Inflammatory macrophage (primary cell): ENCODE results near the gene TUBGCP3.
A peak's percentile ranks its signal among the peaks of the same experiment; 100 is the strongest.
"Not testable (repeated sequence)": the region's sequence is repeated elsewhere in the genome, so short reads cannot be mapped to it uniquely, and the experiment has no call there.

Experiments used
- DNase-seq, 2 donors: peaks; one replicate each; pipeline ENCODE4 v3.0.0-alpha.2; 2020 to 2022

Gene TUBGCP3

DNA sequence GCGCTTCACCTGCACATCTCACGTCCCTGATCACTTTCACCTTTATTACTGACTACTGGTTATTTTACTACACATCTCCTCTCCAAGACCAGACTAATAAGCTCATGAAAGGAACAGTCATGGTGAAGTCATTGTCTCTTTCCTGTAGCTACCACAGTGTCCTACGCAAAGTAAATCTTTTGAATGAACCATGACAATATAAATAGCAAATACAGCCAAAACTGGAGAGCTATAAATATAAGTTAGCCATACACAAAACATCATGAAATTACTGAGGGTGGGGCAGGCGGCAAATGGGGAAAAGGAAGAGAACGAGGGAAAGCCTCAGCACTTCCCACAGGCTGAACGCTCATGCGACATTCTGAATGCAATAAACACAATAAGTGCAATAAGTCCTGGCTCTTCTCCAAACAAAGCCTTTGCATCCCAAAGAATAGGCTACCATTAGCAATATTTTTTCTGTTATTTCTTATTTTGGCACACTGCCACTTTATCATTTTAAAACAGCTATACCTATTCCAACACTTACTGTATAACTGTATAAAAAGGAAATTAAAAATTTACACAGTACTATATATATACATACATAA, 62.5 kb downstream of the TUBGCP3 start:
- no peak for DNase-seq

DNA sequence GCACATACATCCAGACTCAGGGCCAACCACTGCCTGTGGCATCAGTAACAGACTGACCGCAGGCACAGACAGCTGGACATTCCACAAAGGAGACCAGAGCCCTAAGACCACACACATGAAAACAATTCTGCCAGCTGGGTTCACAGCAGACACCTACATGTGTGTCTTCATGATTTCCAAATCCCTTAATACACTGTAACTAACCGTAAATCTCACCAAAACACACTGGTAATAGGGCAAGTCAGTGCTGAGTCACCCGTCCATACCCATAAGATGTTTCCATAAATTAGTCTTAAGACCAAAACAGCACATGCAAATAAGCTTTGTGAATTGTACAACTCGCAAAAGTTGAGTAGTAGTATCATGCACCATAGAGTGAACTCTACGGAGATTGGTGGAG, 65.4 kb downstream of the TUBGCP3 start:
- DNase-seq: no peak

DNA sequence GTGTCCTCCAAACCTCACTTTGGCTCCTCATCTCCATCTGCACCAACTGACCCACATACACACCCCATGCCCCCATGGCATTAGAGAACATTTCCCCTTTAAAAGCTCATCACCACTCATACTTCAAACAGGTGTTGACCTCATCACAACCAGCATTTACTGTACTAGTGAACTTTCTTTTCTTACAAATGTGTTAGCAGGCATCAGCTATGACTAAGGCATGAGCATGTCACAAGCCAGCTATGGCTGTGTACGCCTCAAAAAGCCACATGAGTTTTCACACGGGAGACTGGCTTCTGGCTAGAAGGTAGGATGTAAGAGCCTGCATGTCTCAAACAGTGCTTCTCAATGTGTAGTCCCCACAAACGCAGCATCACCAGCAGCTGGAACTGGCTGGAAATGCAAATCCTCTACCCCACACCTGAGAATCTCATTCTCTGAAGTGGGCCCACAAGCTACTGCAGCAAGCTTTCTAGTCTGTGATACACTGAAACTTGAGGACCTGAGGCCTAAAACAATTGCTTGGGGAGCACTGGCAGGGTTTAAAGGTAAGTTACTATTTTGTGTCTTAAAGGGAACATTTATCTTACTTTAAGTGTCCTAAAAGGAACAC, 66.8 kb downstream of the TUBGCP3 start:
- no peak for DNase-seq

DNA sequence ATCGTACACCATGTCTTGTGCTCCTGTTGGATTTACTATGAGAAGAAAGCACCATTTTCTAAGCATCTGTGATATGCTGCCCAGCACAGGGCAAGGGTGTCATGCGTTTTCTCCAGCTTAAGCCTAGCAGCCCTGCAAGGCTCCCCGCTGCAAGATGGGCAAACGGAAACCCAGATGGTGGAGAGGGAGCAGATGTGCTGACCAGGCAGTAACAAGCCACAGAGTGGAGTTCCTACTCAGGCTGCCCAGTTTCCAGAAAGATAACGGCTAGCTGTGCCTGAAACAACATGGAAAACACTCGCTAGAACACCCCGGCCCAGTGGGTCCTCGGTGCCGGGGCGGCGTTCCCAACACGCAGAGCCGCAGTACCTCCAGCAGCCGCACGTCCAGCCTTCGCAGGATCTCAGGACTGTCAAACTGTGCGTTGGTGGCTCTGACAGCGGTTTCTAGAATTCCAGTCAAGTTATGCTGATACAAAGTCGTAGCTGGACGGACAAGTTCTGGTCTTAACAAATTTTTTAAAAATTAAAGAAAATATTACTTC, 68.4 kb downstream of the TUBGCP3 start:
- DNase-seq: no peak

DNA sequence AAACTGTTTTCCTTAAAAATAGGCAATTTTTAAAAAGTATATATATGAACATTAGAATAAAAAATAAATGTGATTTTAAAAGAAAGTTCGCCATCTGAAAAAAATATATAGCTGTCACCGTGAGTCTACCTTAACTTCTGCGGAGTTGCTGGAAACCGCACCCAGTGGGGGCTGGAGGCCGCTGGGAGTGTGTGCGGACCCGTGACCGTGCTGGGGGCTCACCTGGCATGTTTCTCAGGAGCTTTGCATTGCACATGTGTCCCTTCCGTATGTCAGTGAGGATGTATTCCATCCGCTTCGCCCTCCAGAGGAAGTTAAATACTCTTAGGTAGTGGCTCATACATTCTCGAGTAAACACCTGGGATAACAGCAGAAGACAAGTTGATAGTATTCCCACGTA, 71.7 kb downstream of the TUBGCP3 start:
- DNase-seq: no peak

DNA sequence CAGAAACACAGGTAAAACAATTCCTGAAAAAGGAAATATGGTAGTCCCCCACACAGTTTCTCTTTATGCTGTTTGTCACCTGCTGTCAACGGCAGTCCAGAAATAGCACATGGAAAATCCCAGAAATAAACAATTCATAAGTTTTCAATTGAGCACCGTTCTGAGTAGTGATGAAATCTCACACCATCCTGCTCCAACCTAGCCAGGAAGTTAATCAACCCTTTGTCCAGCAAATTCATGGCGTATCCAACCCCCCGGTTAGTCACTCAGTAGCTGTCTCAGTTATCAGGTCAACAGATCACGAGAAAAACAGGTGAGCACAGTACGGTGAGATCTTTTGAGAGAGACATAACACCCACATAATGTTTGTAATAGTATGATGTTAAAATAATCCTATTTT, 74.2 kb downstream of the TUBGCP3 start:
- DNase-seq: no peak

DNA sequence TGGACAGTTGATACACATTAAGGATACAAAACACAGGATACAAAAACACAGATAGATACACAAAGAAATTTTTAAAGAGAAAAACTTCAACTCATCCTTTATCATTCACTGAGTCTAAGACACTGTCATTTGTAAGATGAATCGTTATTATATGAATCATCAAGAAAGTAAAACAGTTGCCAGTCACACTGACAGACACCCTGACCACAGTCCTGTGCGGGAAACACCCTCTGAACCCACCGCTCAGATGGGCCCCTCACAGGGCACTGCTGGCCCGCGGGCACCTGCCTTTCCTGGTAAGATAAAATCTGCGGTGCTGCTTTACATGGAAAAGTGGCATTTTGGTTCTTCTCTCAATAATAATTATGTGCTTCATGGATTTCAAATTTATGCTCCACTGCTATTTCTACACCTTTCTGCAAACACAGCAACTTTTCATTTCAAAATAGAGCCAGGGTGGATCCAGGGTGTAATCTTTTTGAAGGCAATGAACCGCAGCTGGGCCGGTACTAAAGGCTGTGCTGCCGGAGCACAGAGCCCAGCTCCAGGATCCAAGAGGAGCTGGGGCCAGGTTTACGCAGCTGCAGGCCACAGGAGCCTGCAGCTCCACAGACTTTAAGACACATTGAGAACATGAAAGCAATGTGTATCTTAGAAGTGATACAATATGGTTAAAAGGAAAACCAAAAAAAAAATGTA, 76.8 kb downstream of the TUBGCP3 start:
- no peak for DNase-seq

DNA sequence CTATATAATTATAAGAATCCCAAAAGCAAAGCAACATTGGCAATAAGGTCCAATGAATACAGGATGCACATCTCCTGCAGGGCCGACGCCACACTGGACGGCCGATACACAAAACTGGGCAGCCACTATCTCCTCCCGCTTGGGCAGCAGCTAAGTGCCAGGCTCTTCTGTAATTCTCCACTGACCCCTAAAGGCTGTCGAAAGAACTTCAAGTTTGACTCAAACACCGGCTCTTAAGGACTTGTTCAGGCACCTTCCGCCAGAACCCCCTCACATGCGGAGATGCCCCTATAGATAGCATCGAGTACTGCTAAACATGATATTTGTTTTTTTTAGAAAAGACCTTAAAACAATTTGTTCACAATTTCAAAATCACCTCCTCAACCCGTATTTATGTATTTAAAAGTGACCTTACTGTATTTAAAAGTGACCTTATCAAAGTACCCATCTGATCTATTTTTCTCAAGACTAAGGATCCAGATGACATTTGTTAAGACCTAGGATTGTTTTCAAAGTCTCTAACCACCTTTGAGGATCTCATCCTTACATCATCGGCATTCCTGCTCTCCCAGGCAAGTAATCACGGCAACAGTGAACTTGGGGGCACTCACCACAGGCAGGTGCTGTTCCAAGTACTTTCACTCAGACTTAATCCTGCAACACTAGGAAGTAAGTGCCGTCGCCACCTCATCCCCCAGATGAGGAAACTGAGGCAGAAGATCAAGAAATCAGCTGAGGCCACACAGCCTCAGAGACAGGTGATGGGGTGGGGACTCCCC, 77.8 kb downstream of the TUBGCP3 start:
- DNase-seq: peak; percentile 16 to 36

DNA sequence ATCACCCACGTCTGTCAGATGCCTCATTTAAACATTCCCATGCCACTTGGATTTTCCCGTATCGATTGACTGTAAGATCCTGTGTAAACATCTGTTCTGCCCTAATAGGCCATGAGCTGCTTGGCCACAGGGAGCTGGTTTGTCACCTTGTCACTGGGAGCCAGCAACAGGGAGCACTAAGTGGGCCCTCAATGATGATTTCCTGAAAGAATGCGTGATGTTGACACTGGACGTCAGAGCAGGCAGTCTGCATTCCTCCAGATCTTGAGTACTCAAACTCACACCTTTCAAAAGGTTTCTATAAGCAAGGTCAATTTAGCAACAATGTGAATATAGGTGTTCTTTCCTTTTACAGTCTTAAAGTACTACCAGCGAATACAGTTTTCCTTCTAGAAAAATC, 78.8 kb downstream of the TUBGCP3 start:
- DNase-seq: no peak

DNA sequence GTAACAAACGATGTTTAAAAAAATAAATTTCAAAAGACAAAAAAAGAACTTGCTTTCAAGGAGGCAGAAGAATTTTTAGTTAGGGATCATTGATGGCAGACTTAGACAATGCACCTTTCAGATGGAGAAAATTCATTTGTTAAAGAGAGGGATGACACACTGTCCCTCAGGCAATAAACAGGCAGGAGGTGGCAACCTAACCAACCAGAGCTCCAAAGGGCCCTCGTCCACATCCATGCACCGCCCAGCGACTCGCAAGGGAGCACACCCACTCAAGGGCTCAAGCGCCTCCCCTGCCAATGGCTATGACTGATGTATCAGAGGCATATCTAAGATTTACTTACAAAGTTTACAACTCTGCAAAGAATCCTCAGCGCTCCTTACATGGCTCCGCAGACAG, 81.9 kb downstream of the TUBGCP3 start:
- DNase-seq: no peak

DNA sequence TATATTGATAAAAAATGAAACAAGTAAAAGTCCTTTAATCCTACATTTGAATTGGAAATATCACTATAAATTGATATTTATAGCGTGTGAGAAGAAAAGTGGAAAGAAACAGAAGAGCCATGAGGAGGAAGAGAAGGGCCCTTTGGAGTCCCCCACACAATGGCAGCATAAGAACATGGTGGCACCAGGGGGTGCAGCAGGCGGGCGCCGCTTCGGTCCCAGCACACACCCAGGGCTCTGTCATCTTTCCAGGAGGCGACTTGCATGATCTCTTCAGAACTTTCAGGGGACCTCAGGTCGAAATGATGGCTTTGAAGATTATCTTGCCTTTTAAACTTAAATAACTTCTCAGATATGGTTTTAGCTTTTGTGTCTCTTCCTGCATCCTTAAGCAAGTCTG, 91.8 kb downstream of the TUBGCP3 start:
- no peak for DNase-seq

DNA sequence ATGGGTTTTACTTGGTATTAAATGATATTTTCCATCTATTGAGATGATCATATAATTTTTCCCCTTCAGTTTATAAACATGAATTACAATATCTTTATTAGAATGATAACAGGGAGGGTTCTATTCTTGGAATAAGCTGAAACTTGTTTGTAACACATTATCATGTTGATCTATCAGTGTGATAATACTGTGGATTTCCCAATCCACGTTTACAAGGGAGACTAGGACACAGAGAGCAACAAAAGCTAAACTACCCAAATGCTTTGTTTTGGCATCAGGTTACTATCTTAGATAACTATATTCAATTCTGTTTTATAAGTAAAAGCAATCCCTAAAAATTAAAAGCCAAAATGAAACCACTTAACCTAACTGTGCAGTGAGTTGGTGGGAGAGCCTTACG, 92.5 kb downstream of the TUBGCP3 start:
- no peak for DNase-seq

DNA sequence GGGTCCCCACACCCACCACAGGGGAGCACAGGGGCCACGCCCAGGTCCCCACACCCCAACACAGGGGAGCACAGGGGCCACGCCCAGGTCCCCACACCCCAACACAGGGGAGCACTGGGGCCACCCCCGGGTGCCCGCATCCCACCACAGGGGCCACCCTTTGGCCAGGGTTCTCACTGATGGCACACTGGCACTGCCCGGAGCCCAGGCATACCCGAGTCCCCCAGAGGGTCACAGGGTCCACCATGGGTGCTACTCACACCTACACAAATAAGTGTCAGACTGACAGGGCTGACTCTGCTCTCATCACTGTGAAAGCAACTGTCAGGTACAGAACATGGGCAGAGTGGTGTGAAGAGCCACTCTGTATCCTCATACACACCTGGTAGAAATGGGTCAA, 98.8 kb downstream of the TUBGCP3 start:
- no peak for DNase-seq

DNA sequence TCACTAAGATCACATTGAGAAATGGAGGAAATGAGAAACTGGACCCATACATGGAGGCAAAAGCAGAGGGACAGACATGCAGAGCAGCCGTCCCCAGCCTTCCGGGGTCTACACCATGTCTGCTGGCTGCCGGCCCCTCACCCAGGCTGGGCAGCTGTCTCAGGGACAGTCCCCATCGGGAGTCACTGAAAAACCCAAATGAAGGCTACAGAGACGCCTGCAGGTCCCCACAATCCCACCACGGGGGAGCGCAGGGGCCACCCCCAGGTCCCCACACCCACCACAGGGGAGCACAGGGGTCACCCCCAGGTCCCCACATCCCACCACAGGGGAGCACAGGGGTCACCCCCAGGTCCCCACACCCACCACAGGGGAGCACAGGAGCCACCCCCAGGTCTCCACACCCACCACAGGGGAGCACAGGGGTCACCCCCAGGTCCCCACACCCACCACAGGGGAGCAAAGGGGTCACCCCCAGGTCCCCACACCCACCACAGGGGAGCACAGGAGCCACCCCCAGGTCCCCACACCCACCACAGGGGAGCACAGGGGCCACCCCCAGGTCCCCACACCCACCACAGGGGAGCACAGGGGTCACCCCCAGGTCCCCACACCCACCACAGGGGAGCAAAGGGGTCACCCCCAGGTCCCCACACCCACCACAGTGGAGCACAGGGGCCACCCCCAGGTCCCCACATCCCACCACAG, 99.5 kb downstream of the TUBGCP3 start:
- not testable (repeated sequence) for DNase-seq

DNA sequence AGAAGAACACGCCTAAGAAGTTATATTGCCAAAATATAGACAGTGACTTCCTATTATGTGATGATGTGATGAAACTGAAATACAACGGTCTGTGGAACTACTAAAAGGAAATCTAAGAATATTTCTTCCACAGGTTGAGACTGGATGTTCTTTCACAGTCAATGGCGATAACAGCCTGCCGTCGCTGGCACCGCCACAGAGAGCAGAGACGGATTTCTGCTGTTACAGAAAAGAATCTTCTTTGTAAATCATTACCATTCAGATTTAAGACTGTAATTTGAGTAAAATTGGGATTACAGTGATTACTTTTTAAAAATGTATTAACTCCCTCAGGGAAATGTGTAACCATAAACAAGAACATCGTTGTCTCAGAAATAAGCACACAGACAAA, 100.8 kb downstream of the TUBGCP3 start:
- DNase-seq: no peak

DNA sequence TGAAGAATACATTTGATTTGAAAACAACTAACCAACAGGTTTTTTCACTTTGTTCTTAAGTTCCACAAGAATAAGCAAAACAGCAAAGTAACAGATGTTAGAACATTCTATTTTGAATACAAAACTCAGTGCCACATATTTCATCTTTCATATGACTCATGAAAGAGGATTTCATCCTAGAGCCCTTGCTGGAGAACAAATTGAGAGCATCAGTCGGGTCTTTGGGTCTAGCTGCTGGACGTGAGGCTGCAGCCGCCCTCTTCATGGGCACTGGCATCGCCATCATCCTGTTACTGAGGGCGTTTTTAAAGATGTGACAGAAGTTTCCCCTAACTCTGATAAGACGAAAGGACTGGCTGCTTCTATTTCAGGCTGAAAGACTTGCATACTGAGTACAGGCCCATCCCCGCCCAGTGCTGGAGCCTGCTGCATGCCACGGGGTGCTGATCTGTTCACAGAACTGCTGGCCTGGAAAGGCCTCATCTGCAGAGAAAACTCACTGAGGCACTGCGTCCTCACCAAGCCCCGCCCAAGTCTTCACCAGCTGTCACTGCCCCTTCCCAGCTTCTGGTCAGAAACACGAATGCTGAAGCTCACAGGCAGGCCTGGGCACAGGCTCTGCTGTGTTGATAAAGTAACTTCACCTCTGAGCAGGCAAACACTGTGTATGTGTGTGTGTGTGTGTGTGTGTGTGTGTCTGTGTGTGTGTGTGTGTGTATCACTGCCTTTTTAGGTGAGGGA, 101.4 kb downstream of the TUBGCP3 start:
- no peak for DNase-seq

DNA sequence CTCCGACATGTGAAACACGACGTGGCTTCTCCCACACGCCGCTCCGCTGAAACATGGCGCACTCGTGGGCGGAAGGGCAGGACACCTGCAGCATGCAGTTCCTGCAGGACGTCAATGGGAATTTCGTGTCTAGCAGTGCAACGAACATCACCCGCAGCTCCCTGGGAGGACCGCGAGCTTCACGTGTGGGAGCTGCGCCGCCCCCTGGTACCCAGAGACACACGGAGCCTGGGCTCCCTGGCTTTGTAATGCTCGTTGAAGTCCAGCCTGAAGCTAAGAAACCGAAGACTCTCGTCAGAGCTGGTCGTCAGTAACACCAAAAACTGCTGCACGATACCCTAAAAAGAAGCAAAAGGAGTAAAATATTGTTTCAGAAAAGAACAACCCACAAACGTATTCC, 102.1 kb downstream of the TUBGCP3 start:
- not testable (repeated sequence) for DNase-seq

DNA sequence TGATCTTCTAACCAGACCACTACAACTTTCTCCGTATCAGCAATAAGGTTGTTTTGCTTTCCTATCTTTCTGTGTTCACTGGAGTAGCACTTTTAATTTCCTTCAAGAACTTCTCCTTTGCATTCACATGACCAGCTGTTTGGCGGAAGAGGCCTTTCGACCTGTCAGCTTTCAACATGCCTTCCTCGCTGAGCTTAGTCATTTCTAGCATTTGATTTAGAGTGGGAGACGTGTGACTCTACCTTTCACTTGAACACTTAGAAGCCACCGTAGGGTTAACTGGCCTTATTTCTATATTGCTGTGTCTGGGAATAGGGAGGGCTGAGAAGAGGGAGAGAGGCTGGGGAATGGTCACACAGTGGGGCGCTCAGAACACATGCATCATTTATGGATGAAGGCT, 104.7 kb downstream of the TUBGCP3 start:
- DNase-seq: peak in 1 of 2 donors; percentile 33

DNA sequence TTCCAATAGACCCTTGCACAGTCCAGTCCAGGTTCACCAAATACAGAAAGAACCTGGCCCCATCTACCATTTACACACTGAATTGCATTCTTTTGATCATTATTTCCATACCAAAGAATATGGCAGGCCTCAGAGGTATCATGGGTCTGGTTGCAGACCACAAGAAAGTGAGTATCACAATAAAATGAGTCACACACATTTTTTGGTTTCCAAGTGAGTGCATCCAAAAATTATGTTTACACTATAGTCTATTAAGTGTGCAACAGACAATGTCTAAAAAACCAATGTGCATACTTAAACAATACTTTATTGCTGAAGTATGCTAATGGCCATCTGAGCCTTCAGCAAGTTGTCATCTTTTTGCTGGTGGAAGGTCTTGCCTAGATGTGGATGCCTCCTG, 106.5 kb downstream of the TUBGCP3 start:
- DNase-seq: no peak

DNA sequence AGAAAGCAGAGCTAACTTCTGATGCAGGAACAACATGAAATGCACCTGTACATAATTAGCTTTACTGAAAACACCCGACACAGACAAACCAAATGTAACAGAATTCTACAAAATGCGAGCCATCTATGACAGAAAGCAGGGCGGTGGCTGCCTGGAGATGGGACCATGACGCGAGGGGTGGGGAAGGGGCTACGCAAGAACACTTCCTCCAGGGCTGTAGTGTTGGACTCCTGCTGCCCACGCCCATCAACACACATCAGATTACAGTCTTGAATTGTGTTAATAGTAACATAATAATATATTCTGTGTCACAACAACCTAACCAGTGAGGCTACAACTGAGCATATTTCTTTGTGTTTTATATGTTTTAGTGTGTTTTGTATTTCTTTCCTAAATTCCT, 108.6 kb downstream of the TUBGCP3 start:
- no peak for DNase-seq

DNA sequence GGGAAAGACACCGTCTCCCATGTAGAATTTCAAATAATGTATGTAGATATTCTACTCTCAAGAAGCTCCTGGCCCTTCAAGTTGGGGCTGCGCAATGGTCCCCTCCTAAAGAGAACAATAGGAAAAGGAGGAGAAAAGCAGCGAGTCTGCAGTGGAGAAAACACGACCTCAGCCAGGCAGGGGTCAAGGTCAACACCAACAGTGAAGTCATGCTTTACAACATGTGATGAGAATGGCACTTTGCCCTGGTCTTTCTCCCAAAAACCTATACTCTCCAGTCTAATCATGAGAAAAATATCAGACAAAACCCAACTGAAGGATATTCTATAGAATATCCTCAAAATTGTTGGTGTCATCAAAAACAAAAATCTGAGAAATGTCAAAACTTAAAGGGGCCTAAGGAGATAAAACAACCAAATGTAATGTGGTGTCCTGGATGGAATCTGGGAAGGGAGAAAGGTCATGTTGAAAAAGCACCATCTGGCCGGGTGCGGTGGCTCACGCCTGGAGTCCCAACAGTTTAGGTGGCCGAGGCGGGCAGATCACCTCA, 110.8 kb downstream of the TUBGCP3 start:
- no peak for DNase-seq

DNA sequence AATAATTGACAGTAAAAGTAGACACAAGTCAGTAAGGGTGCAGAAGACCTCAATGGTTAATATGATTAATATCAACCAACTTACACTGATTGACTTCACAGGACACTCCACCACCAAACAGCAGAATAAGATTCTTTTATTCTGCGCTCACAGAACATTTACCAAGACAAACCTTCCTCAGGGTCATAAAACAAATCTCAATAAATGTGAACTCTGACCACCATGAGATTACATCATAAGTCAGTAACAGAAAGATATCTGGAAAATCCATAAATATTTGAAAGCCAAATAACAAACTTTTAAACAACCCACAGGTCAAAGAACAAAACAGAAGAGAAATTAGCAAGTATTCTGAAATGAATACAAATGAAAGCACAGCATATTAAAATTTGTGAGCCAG, 112.1 kb downstream of the TUBGCP3 start:
- DNase-seq: no peak
